Vagina (tissue), 2 donors: ENCODE measurements around the gene SZT2. TPM values are rescaled to one million over a fixed set of nuclear protein-coding genes. Genes with fewer than 3 reads are reported as not detected.
"Not testable (repeated sequence)": the region's sequence is repeated elsewhere in the genome, so short reads cannot be mapped to it uniquely, and the experiment has no call there.

ENCODE experiments used
- DNase-seq, 2 donors: peaks; one replicate each; pipeline ENCODE4 v3.0.0-alpha.2; 2017; ENCODE audit errors: extremely low spot score in 2 of 2
- H3K27ac ChIP-seq: fragments of 200-600 bp; sonication (generic); one replicate; pipeline ENCODE4 v1.5.1; 2019
- H3K27me3 ChIP-seq: fragments of 200-600 bp; sonication (generic); one replicate; pipeline ENCODE4 v1.5.1; 2019
- H3K36me3 ChIP-seq, 2 donors: fragments of 200-600 bp; sonication (generic); one replicate each; pipeline ENCODE4 v1.5.1; 2017 to 2019
- H3K4me1 ChIP-seq: fragments of 200-600 bp; sonication (generic); one replicate; pipeline ENCODE4 v1.5.1; 2019
- H3K4me3 ChIP-seq, 2 donors: fragments of 200-600 bp; sonication (generic); 1 replicate in 1 of 2; 2 replicates in 1 of 2; pipeline ENCODE4 v1.5.1; 2016 to 2019
- H3K9me3 ChIP-seq: fragments of 200-600 bp; sonication (generic); one replicate; pipeline ENCODE4 v1.5.1; 2019
- CTCF ChIP-seq, 3 experiments: fragments of 450-650 bp in 2 of 3; fragments of 200-600 bp in 1 of 3; sonication (generic) in 1 of 3; IDR thresholded peaks; one replicate each; pipeline ENCODE4 v1.5.1; 2017 to 2019; ENCODE audit warnings: antibody characterized with exemption in 3 of 3, mild to moderate bottlenecking in 2 of 3, moderate library complexity in 2 of 3
- POLR2A ChIP-seq, 2 donors: fragments of 450-650 bp; IDR thresholded peaks; one replicate each; pipeline ENCODE4 v1.6.1; 2017; ENCODE audit warnings: antibody characterized with exemption in 2 of 2, mild to moderate bottlenecking in 2 of 2, moderate library complexity in 2 of 2
- POLR2AphosphoS5 ChIP-seq, 2 donors: sonication (generic); formaldehyde crosslinking; IDR thresholded peaks; one replicate each; pipeline ENCODE4 v1.9.0; 2017; ENCODE audit warnings: antibody characterized with exemption in 2 of 2, mild to moderate bottlenecking in 2 of 2, low read depth in 1 of 2; ENCODE audit not compliant: insufficient read depth in 1 of 2
- intact Hi-C: fragments of 100-400 bp; cut with DNase I; formaldehyde crosslinking; loops from one replicate; pipeline ENCODE4 v1.15.1; 2023
- microRNA-seq: library from miRNA; unstranded; fragments of <30 nt; microRNA quantifications from one replicate; pipeline ENCODE4, GENCODE V29; 2017; ENCODE audit warnings: borderline number of aligned reads, borderline replicate concordance
- small RNA-seq: library from RNA; depleted of rRNA; stranded (forward); fragments of <200 nt; gene quantifications from one replicate; pipeline ENCODE3, GENCODE V24; 2016
- total RNA-seq: library from RNA; depleted of rRNA; stranded (reverse); fragments of >200 nt; gene quantifications from one replicate; pipeline ENCODE4 v1.2.3, GENCODE V29; 2016

Gene SZT2
- total RNA-seq, 1 donor from 2014 or later: 42.5 TPM

- H3K36me3 ChIP-seq: no peaks in the 10 kb centered on the region
- H3K27ac ChIP-seq: no peak overlapping the region
- no peaks in the 10 kb centered on the region for H3K4me1 ChIP-seq
- no peak for TF ChIP-seq POLR2AphosphoS5 (IDR thresholded peaks at IDR 0.05; ENCODE audit: insufficient read depth in 1 of 2, low read depth in 1 of 2)
- TF ChIP-seq CTCF (IDR thresholded peaks at IDR 0.05): no peak
- TF ChIP-seq POLR2A (IDR thresholded peaks at IDR 0.05): no peak
- H3K27me3 ChIP-seq: no peaks in the 10 kb centered on the region
- H3K4me3 ChIP-seq: no peak overlapping the region
- H3K9me3 ChIP-seq: no peaks in the 10 kb centered on the region
- no peak for DNase-seq
- intact Hi-C loops: no loop called here
Measured at GRCh38 chr1:43493661-43494450, 104.2 kb downstream of the SZT2 start.

GRCh38 chr1:43495204-43495603 lies 105.5 kb downstream of the SZT2 start:
- no peak for DNase-seq
- no peaks in the 10 kb centered on the region for H3K4me1 ChIP-seq

GRCh38 chr1:43499898-43500297 lies 110.2 kb downstream of the SZT2 start:
- H3K27me3 ChIP-seq: no peaks in the 10 kb centered on the region
- no peak overlapping the region for H3K27ac ChIP-seq
- intact Hi-C loops: no loop called here

More at GRCh38 chr1:43495204-43495603, 105.5 kb downstream of the SZT2 start:
- intact Hi-C loops: no loop called here
- Histone ChIP-seq H3K36me3 (no peaks in the 10 kb centered on the region), H3K27ac (no peak overlapping the region), H3K9me3 (no peaks in the 10 kb centered on the region), H3K27me3 (no peaks in the 10 kb centered on the region), H3K4me3 (no peak overlapping the region)
- TF ChIP-seq POLR2A (IDR thresholded peaks at IDR 0.05) (no peak), CTCF (IDR thresholded peaks at IDR 0.05) (no peak), POLR2AphosphoS5 (IDR thresholded peaks at IDR 0.05; ENCODE audit: insufficient read depth in 1 of 2, low read depth in 1 of 2) (no peak)

GRCh38 chr1:43501806-43502205 lies 112.1 kb downstream of the SZT2 start:
- DNase-seq, H3K27ac ChIP-seq, H3K4me1 ChIP-seq, H3K36me3 ChIP-seq, H3K27me3 ChIP-seq, H3K9me3 ChIP-seq, intact Hi-C loops, H3K4me3 ChIP-seq: not testable (repeated sequence)

More at GRCh38 chr1:43499898-43500297, 110.2 kb downstream of the SZT2 start:
- Histone ChIP-seq H3K9me3 (no peaks in the 10 kb centered on the region), H3K4me3 (no peak overlapping the region), H3K4me1 (no peaks in the 10 kb centered on the region), H3K36me3 (no peaks in the 10 kb centered on the region)
- TF ChIP-seq POLR2A (IDR thresholded peaks at IDR 0.05) (no peak), POLR2AphosphoS5 (IDR thresholded peaks at IDR 0.05; ENCODE audit: insufficient read depth in 1 of 2, low read depth in 1 of 2) (no peak), CTCF (IDR thresholded peaks at IDR 0.05) (no peak)
- no peak for DNase-seq

- no peak for TF ChIP-seq CTCF (IDR thresholded peaks at IDR 0.05)
- no peak for TF ChIP-seq POLR2A (IDR thresholded peaks at IDR 0.05)
- TF ChIP-seq POLR2AphosphoS5 (IDR thresholded peaks at IDR 0.05; ENCODE audit: insufficient read depth in 1 of 2, low read depth in 1 of 2): no peak
- DNase-seq: no peak
- Histone ChIP-seq H3K4me1 (no peaks in the 10 kb centered on the region), H3K36me3 (no peaks in the 10 kb centered on the region), H3K4me3 (no peak overlapping the region), H3K27ac (no peak overlapping the region), H3K27me3 (no peaks in the 10 kb centered on the region), H3K9me3 (no peaks in the 10 kb centered on the region)
- intact Hi-C loops: no loop called here
Measured at GRCh38 chr1:43503534-43503933, 113.8 kb downstream of the SZT2 start.

Small RNA genes within 50 kb of the gene (microRNA-seq; reads per million reads assigned to microRNA genes)
- 1.9 reads per million for gene MIR6734
- gene MIR6735: not detected

Small RNA genes within 50 kb of the gene (small RNA-seq; reads per million reads assigned to genes)
- gene MIR6735: not detected

Other genes with a start within 250 kb of the SZT2 start
- gene EBNA1BP2, start 217.6 kb upstream of the SZT2 start, total RNA-seq: 43.5 TPM
- not detected for gene CFAP57, start 217.6 kb upstream of the SZT2 start, total RNA-seq
- gene TMEM125, start 119.9 kb upstream of the SZT2 start, total RNA-seq: 1.2 TPM
- gene C1orf210, start 104.3 kb upstream of the SZT2 start, total RNA-seq: 2.2 TPM
- 36.1 TPM for gene TIE1, start 88.9 kb upstream of the SZT2 start, total RNA-seq
- gene MPL, start 52.1 kb upstream of the SZT2 start, total RNA-seq: not detected
- 11.0 TPM for gene CDC20, start 30.9 kb upstream of the SZT2 start, total RNA-seq
- 62.1 TPM for gene ELOVL1, start 21.9 kb upstream of the SZT2 start, total RNA-seq
- gene MED8, start 99 bp upstream of the SZT2 start, total RNA-seq: 33.6 TPM
- 25.8 TPM for gene HYI, start 64.0 kb downstream of the SZT2 start, total RNA-seq
- 139 TPM for gene PTPRF, start 141.0 kb downstream of the SZT2 start, total RNA-seq